Chondrocyte (in vitro differentiated cells): ENCODE measurements around the gene CHID1. TPM values are rescaled to one million over a fixed set of nuclear protein-coding genes. Genes with fewer than 3 reads are reported as not detected.
A peak's percentile ranks its signal among the peaks of the same experiment; 100 is the strongest.

Experiments used
- DNase-seq: peaks from one replicate; pipeline ENCODE4 v3.0.0; 2021; ENCODE audit warnings: mixed read lengths, low spot score
- H3K27ac Mint-ChIP-seq: one replicate; pipeline ENCODE4 v1.8.0; 2021; ENCODE audit warnings: mild to moderate bottlenecking, moderate library complexity, mixed read lengths; ENCODE audit not compliant: unreplicated experiment
- H3K27me3 Mint-ChIP-seq: 2 replicates; pipeline ENCODE4 v1.8.0; 2021; ENCODE audit warnings: low read depth, mixed read lengths
- H3K36me3 Mint-ChIP-seq: 2 replicates; pipeline ENCODE4 v1.8.0; 2021; ENCODE audit warnings: low read depth, mixed read lengths
- H3K4me1 Mint-ChIP-seq: 2 replicates; pipeline ENCODE4 v1.8.0; 2021; ENCODE audit warnings: low read depth, mild to moderate bottlenecking, mixed read lengths
- H3K4me3 Mint-ChIP-seq: one replicate; pipeline ENCODE4 v1.8.0; 2021; ENCODE audit warnings: mild to moderate bottlenecking, moderate library complexity, mixed read lengths; ENCODE audit not compliant: unreplicated experiment
- H3K9me3 Mint-ChIP-seq: 2 replicates; pipeline ENCODE4 v1.8.0; 2021; ENCODE audit warnings: low read depth, mixed read lengths
- total RNA-seq: library from RNA; stranded (reverse); gene quantifications from 3 replicates; pipeline ENCODE4 v1.2.1, GENCODE V29; 2021
- TF ChIP-seq, protein P1 (sequence below): fragments of 200-600 bp; sonication (generic); IDR thresholded peaks from 2 replicates; pipeline ENCODE4 v1.5.0; 2021; ENCODE audit warnings: antibody characterized with exemption, mild to moderate bottlenecking, moderate library complexity

Gene CHID1
- total RNA-seq, 1 donor from 2014 or later = 90.3 TPM

- H3K4me3 Mint-ChIP-seq = no peak overlapping the region
- peaks cover 15% of the 10 kb centered on the region for H3K36me3 Mint-ChIP-seq
- H3K9me3 Mint-ChIP-seq = no peaks in the 10 kb centered on the region
- DNase-seq = no peak
- peaks cover 10% of the 10 kb centered on the region for H3K4me1 Mint-ChIP-seq
- H3K27me3 Mint-ChIP-seq = no peaks in the 10 kb centered on the region
- TF ChIP-seq, protein P1, sequence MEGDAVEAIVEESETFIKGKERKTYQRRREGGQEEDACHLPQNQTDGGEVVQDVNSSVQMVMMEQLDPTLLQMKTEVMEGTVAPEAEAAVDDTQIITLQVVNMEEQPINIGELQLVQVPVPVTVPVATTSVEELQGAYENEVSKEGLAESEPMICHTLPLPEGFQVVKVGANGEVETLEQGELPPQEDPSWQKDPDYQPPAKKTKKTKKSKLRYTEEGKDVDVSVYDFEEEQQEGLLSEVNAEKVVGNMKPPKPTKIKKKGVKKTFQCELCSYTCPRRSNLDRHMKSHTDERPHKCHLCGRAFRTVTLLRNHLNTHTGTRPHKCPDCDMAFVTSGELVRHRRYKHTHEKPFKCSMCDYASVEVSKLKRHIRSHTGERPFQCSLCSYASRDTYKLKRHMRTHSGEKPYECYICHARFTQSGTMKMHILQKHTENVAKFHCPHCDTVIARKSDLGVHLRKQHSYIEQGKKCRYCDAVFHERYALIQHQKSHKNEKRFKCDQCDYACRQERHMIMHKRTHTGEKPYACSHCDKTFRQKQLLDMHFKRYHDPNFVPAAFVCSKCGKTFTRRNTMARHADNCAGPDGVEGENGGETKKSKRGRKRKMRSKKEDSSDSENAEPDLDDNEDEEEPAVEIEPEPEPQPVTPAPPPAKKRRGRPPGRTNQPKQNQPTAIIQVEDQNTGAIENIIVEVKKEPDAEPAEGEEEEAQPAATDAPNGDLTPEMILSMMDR = no peak
- no peak overlapping the region for H3K27ac Mint-ChIP-seq
These were observed 24.0 kb downstream of the CHID1 start for GRCh38 chr11:886568-886967.

DNA sequence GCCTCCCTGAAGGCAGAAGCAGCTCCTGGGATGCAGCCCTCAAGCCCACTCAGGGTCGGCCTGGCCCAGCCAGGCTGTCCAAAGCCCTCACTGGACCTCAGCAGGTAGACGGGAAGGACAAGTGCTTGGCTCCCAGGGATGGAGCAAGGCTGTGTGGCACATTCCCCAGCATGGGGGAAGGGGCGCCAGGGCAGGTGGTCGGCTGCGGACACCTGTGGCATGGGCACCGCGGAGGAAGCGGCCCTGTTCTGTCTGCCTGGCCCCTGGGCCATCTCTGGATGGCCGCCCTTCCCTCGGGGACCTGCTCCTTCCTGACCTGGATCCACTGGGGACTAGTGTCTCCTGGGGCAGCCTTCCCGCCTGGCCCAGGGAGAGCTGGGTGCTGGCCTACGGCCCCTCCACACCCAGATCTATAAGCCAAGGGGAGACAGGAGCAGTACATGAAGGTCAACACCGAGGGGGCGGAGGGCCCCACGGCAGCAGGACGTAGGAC is 26.0 kb downstream of the CHID1 start:
- TF ChIP-seq, protein P1 = no peak
- H3K27me3 Mint-ChIP-seq = no peaks in the 10 kb centered on the region
- H3K4me3 Mint-ChIP-seq = no peak overlapping the region
- DNase-seq = no peak
- H3K4me1 Mint-ChIP-seq = peaks cover 10% of the 10 kb centered on the region
- H3K9me3 Mint-ChIP-seq = no peaks in the 10 kb centered on the region
- peaks cover 19% of the 10 kb centered on the region for H3K36me3 Mint-ChIP-seq
- H3K27ac Mint-ChIP-seq = no peak overlapping the region

DNA sequence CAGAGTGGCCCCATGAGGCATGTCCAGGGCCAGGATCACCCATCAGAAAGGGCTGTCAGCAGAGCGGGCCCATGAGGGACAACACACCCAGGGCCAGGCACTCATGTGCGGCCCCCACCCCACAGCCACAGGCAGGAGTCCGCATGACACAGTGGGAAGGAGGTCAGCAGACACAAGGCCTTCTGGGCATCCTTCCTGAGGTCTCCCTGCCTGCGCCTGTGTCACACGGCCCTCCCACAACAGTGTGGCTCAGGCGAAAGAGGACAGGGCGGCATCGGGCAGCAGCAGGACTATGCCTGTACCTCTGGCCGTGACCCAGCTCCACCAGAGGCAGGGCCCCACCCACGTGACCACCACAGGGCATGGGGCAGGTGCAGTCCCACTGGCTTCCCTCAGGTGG is 27.1 kb downstream of the CHID1 start:
- no peak overlapping the region for H3K27ac Mint-ChIP-seq
- peaks cover 10% of the 10 kb centered on the region for H3K4me1 Mint-ChIP-seq
- TF ChIP-seq, protein P1 = no peak
- no peaks in the 10 kb centered on the region for H3K27me3 Mint-ChIP-seq
- no peak for DNase-seq
- no peaks in the 10 kb centered on the region for H3K9me3 Mint-ChIP-seq
- no peak overlapping the region for H3K4me3 Mint-ChIP-seq
- peaks cover 20% of the 10 kb centered on the region for H3K36me3 Mint-ChIP-seq

DNA sequence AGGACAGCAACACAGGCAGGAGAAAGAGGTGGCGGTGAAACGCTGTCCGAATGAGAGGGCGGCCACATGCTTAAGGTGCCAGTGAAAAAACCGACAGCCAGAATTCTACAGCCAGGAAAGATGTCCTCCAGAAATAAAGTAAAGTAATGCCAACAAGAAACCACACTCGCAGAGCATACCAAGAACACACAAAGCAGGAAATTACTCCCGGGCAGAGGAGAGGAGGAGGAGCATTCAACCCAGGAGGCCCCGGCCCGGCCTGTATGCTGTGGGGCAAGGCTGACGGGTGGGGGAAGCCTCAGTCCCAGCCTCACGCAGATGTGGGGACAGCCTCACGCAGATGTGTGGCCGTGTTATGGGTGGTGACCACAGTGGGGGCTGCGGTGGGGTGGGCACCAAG is 28.0 kb downstream of the CHID1 start:
- no peaks in the 10 kb centered on the region for H3K27me3 Mint-ChIP-seq
- no peak for DNase-seq
- no peaks in the 10 kb centered on the region for H3K9me3 Mint-ChIP-seq
- H3K4me1 Mint-ChIP-seq = peaks cover 10% of the 10 kb centered on the region
- TF ChIP-seq, protein P1 = no peak
- peak overlapping the region; percentile 66 for H3K27ac Mint-ChIP-seq
- H3K36me3 Mint-ChIP-seq = peaks cover 19% of the 10 kb centered on the region
- no peak overlapping the region for H3K4me3 Mint-ChIP-seq

DNA sequence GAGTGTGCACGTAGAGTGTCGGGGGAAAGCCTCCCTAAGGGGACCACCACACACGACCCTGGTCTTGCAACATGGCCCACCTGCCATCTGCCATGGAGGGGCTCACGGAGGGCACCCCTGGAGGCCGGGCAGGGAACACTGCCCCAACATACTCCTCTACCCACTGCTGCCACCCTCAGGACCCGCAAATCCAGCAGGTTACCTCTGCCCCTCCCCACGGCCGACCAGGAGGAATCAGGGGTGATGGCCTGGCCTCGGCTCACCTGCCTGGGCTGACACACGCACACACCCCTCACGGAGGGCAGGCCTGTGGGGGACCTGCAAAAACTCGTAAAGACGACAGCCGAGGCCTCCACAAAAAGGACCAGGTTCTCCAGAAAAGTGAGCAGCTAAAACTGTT is 30.2 kb downstream of the CHID1 start:
- Mint-ChIP-seq H3K4me1 (peaks cover 10% of the 10 kb centered on the region), H3K27ac (no peak overlapping the region), H3K9me3 (no peaks in the 10 kb centered on the region), H3K36me3 (peaks cover 13% of the 10 kb centered on the region), H3K27me3 (no peaks in the 10 kb centered on the region), H3K4me3 (no peak overlapping the region)
- DNase-seq = no peak
- TF ChIP-seq, protein P1 = no peak
